Embryonic facial prominence (tissue), 1 donor: ENCODE data around the gene RNF220.

Source experiments
- DNase-seq: peaks from one replicate; pipeline ENCODE4 v3.0.0-alpha.2; 2016; ENCODE audit errors: extremely low spot score

RNF220 gene

GRCh38 chr1:44636688-44637598, 231.9 kb downstream of the RNF220 start:
- DNase-seq = no peak

DNA sequence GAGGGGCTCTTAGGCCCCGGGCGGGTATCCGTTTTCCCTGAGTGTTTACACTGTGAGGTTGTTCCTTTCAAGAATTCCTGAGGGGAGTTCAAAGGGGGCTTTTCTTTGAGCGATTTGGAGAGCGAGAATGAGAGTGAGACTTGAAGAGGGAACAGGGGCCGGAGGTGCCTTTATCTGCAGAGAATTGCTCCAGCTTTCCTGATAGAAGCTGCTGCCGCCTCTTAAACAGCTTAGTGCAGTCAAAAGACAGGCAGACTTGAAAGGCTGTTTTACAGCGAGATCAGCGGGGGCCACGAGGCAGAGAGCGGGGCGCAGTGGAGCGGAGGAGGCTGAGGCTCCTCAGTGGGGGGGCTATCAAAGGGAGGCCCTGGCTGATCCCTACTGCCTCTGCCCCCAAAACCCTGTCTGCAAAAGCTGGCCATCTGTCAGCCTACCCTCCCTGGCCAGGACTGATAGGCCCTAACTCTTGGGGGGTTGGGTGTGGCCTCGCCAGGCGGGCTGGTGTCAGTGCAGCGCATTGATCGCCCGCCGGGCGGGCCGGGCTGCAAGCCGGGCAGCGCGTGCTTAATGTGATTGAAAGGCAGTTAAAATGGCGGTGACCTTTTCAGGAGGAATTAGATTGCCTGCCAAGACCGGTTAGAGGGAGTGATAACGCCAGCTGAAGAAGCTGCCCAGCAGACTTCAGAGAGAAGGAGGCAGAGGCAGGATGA, 232.8 kb downstream of the RNF220 start:
- DNase-seq = no peak

DNA sequence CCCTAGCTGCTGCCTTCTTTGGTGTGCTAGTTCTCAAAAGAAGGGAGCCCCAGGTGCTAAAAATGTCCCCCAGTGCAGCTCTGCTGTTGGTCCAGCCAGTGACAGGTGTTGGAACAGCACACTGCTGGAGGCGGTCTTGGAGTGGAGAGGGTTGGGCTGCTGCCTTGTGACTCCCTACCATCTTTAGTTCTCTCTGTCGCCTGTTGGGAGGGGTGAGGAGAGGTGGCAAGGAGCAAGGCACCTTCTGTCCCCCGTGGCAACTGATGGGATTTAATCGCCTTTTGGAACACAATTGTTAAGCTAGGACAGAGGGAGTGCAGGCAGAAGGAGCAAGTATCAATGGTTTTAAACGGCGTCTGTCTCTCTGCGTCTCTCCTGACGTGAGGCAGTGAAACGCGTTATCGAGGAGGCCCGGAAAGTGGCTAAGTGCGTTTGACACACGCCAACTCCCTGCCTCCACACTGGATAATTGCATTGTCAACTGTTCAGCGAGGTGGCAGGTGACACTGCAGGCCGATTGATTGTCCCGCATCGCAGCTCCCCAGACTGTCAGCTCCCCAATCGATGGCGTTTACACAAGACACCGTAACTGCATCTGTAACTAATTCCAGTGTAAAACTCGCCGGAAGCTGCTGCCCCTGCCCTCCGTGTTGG, 235.3 kb downstream of the RNF220 start:
- no peak for DNase-seq

- DNase-seq = no peak
Observed at GRCh38 chr1:44641126-44642102, 236.4 kb downstream of the RNF220 start.

DNA sequence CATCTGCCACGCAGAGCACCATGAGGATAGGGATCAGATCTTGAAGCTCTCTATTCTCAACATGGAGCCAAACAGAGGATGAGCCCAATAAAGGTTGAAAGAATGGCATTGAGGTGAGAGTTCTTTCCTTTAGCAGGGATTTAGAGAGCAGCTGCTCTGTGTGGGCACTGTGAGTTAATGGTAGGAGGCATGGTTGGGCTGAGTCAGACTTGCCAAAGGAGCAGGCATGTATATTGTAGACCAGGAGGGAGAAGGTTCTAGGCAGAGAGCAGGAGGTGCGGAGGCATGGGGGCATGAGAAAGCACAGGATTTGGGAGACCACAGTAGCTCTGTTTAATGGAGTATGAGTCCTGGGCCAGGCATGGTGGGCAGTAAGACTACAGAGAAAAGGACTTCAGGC, 237.2 kb downstream of the RNF220 start:
- no peak for DNase-seq

- DNase-seq = no peak
Observed at GRCh38 chr1:44642925-44643324, 237.9 kb downstream of the RNF220 start.

GRCh38 chr1:44643721-44644334, 238.8 kb downstream of the RNF220 start:
- no peak for DNase-seq

GRCh38 chr1:44644806-44645205, 239.8 kb downstream of the RNF220 start:
- DNase-seq = no peak

GRCh38 chr1:44645476-44646244, 240.6 kb downstream of the RNF220 start:
- no peak for DNase-seq

- DNase-seq = no peak
Observed at GRCh38 chr1:44646261-44647110, 241.4 kb downstream of the RNF220 start.

- DNase-seq = no peak
Observed at GRCh38 chr1:44647896-44648295, 242.8 kb downstream of the RNF220 start.

GRCh38 chr1:44648529-44649250, 243.6 kb downstream of the RNF220 start:
- DNase-seq = no peak

GRCh38 chr1:44649788-44650158, 244.7 kb downstream of the RNF220 start:
- no peak for DNase-seq

DNA sequence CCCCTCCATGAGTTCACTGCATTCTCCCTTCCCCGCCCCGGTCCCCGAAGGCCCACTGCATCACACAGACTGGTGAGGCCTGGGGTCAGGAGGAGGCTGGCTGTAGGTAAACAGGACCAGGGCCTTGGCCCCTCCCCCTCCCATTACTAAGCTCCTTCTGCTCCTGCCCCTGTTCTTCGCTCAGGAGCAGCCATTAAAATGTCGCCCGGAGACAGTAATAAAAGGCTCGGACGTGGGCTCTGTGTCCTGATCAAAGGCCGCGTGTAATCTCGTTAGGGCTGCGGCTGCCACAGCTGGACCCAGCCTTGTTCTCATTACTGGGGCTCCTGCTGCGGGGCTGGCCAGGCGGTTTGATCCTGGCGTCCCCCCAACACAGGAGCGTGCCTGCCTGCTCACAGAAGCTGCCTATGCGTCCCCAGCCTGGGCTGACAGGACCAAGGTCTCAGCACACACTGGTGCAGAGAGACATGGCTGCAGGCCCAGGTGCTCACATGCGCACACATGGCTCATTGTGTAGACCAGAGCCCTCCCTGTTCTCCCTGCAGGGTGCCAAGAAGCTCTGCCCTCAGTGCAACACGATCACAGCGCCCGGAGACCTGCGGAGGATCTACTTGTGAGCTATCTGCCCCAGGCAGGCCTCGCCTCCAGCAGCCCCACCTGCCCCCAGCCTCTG, 245.2 kb downstream of the RNF220 start:
- DNase-seq = no peak

DNA sequence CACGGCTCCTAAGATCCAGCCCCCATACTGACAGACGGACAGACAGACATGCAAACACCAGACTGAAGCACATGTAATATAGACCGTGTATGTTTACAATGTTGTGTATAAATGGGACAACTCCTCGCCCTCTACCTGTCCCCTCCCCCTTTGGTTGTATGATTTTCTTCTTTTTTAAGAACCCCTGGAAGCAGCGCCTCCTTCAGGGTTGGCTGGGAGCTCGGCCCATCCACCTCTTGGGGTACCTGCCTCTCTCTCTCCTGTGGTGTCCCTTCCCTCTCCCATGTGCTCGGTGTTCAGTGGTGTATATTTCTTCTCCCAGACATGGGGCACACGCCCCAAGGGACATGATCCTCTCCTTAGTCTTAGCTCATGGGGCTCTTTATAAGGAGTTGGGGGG, 246.0 kb downstream of the RNF220 start:
- DNase-seq = no peak

- no peak for DNase-seq
Observed at GRCh38 chr1:44652445-44653106, 247.5 kb downstream of the RNF220 start.
